ENCODE measurements around the gene AGR3. TPM values are rescaled to one million over a fixed set of nuclear protein-coding genes. Genes with fewer than 3 reads are reported as not detected.

Gene AGR3
- total and polyA plus RNA-seq, 2 donors (not counting 3 experiments of a cell fraction or from before 2014, with no cell fraction given): not detected

DNA sequence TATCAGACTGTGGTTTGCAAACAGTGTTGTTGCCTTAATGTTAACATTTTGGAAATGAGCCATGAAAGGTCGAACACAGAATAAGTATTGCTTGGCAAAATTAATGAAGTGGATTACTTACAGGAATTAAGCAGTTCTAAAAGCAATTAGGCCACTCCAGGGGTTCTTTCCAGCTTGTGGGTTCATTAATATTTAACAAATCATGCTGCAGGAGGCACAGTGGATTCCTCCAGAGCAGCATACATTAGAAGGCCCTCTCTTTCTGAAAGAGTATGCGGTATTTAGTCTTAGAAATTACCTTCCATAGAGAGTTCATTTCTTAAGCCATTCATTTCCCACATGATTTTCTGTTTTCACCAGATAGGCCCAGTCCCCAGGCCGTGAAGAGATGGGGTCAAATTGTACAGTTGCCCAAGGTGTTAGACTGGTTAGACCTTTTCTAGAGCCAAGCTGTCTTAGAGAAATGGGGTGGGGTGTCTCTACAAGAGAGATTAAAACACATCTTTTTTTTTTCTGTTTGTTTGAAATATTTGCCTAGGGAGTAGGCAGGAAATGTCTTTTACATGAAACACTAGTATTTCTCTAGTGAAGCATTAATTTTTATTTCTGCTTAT lies 40.0 kb upstream of the AGR3 start:
- Histone ChIP-seq H3K9ac (replicated peaks; ENCODE audit: extremely low read depth, insufficient read depth, low read length) (no peak overlapping the region), H2AFZ (ENCODE audit: low read depth, low read length) (peak overlapping the region; percentile 38), H3K27ac (ENCODE audit: insufficient read depth, low read depth, low read length) (no peak overlapping the region), H3K4me2 (ENCODE audit: insufficient read depth, low read length) (no peak overlapping the region), H3K4me3 (replicated peaks in 1 of 3; ENCODE audit: insufficient read depth in 1 of 3, low read depth in 1 of 3, low read length in 3 of 3) (no peak overlapping the region), H3K9me1 (replicated peaks; ENCODE audit: control insufficient read depth, extremely low read depth, insufficient read depth, low read length) (no peaks in the 10 kb centered on the region), H3K9me3 (replicated peaks; ENCODE audit: control insufficient read depth, insufficient read depth, low read length) (no peaks in the 10 kb centered on the region), H3K79me2 (ENCODE audit: control insufficient read depth, insufficient read depth, low read length) (no peaks in the 10 kb centered on the region), H4K20me1 (replicated peaks; ENCODE audit: control insufficient read depth, extremely low read depth, insufficient read depth, low read length) (no peaks in the 10 kb centered on the region), H3K27me3 (ENCODE audit: control insufficient read depth in 2 of 2, insufficient read depth in 2 of 2, low read length in 2 of 2) (no peaks in the 10 kb centered on the region), H3K36me3 (ENCODE audit: control insufficient read depth in 2 of 2, extremely low read depth in 1 of 2, insufficient read depth in 2 of 2, low read length in 2 of 2) (no peaks in the 10 kb centered on the region), H3K4me1 (ENCODE audit: control insufficient read depth, extremely low read depth, insufficient read depth, low read length) (peaks cover 7% of the 10 kb centered on the region)
- CTCF ChIA-PET: interaction anchor here (1.0 to 2.8 kb wide), 4 partner anchors 30 to 227 kb away, joined by 3 to 18 read pairs (median 8); no protein-coding TSS in a partner anchor
- TF ChIP-seq POLR2A (IDR thresholded peaks at IDR 0.05; ENCODE audit: low read depth, low read length) (no peak), POLR2AphosphoS5 (IDR thresholded peaks at IDR 0.05; ENCODE audit: insufficient read depth, low read depth, low read length) (no peak), JUN (IDR thresholded peaks at IDR 0.05; ENCODE audit: borderline replicate concordance, insufficient read depth, insufficient read length, low read depth) (no peak), EZH2 (IDR thresholded peaks at IDR 0.05; ENCODE audit: borderline replicate concordance, low read depth, low read length, severe bottlenecking) (no peak), MYC (IDR thresholded peaks at IDR 0.05; ENCODE audit: low read depth, low read length) (no peak), GATA2 (IDR thresholded peaks at IDR 0.05; ENCODE audit: insufficient read depth, insufficient read length, low read depth, low read length) (no peak), FOS (IDR thresholded peaks at IDR 0.05; ENCODE audit: borderline replicate concordance, insufficient read depth, low read length) (no peak)
- TF ChIP-seq, protein P1, sequence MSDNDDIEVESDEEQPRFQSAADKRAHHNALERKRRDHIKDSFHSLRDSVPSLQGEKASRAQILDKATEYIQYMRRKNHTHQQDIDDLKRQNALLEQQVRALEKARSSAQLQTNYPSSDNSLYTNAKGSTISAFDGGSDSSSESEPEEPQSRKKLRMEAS (IDR thresholded peaks at IDR 0.05; ENCODE audit: insufficient read depth, insufficient read length): no peak
- TF ChIP-seq, protein P2, sequence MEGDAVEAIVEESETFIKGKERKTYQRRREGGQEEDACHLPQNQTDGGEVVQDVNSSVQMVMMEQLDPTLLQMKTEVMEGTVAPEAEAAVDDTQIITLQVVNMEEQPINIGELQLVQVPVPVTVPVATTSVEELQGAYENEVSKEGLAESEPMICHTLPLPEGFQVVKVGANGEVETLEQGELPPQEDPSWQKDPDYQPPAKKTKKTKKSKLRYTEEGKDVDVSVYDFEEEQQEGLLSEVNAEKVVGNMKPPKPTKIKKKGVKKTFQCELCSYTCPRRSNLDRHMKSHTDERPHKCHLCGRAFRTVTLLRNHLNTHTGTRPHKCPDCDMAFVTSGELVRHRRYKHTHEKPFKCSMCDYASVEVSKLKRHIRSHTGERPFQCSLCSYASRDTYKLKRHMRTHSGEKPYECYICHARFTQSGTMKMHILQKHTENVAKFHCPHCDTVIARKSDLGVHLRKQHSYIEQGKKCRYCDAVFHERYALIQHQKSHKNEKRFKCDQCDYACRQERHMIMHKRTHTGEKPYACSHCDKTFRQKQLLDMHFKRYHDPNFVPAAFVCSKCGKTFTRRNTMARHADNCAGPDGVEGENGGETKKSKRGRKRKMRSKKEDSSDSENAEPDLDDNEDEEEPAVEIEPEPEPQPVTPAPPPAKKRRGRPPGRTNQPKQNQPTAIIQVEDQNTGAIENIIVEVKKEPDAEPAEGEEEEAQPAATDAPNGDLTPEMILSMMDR (IDR thresholded peaks at IDR 0.05; ENCODE audit: extremely low read depth in 1 of 2, insufficient read depth in 1 of 2, low read depth in 1 of 2, low read length in 2 of 2): no peak
- dilution Hi-C loops (cut with MboI; ENCODE audit: extremely low pct_ligation_motif_present, low sequenced_read_pairs) (no loop called here), intact Hi-C loops (cut with micrococcal nuclease) (no loop called here)
- FAIRE-seq (no peak), DNase-seq (ENCODE audit: low read depth, low spot score) (no peak)
- POLR2A ChIA-PET: no interaction called here
- no TSS peak for BruUV-seq (replicated peaks)

Measured in endothelial cell of umbilical vein (primary cell).